SKM-1 treated with dmso at 0.1 percent for 144 hours (cell line): Measurements from ENCODE around the gene CYTIP.
A peak's percentile ranks its signal among the peaks of the same experiment; 100 is the strongest.

ENCODE experiments used
- DNase-seq: peaks from one replicate; lab custom pipeline; 2025; ENCODE audit not compliant: unreplicated experiment; lab: John Stamatoyannopoulos, UW

CYTIP gene

GRCh38 chr2:157443795-157444640 lies at the start of gene CYTIP:
Gene CYTIP, minus strand, starts transcription at chr2:157444089. Its CDS starts 69 bp downstream, at chr2:157444020.
- peak; percentile 87 for DNase-seq

GRCh38 chr2:157492189-157492773 lies 48.4 kb upstream of the CYTIP start:
- peak; percentile 40 for DNase-seq

GRCh38 chr2:157489983-157490382 lies 46.1 kb upstream of the CYTIP start:
- no peak for DNase-seq

- DNase-seq: no peak
Measured at GRCh38 chr2:157488877-157489276, 45.0 kb upstream of the CYTIP start.

- DNase-seq: no peak
Measured at GRCh38 chr2:157487747-157488146, 43.9 kb upstream of the CYTIP start.

- no peak for DNase-seq
Measured at GRCh38 chr2:157487271-157487610, 43.4 kb upstream of the CYTIP start.

GRCh38 chr2:157486596-157487270 lies 42.8 kb upstream of the CYTIP start:
- no peak for DNase-seq

GRCh38 chr2:157480182-157480961 lies 36.5 kb upstream of the CYTIP start:
- DNase-seq: no peak

GRCh38 chr2:157479081-157480027 lies 35.5 kb upstream of the CYTIP start:
- DNase-seq: no peak

GRCh38 chr2:157477919-157478318 lies 34.0 kb upstream of the CYTIP start:
- DNase-seq: no peak

- DNase-seq: no peak
Measured at GRCh38 chr2:157476953-157477709, 33.2 kb upstream of the CYTIP start.

- DNase-seq: no peak
Measured at GRCh38 chr2:157475722-157476390, 32.0 kb upstream of the CYTIP start.

- no peak for DNase-seq
Measured at GRCh38 chr2:157473581-157473980, 29.7 kb upstream of the CYTIP start.

- DNase-seq: no peak
Measured at GRCh38 chr2:157471078-157471477, 27.2 kb upstream of the CYTIP start.

- DNase-seq: peak; percentile 41
Measured at GRCh38 chr2:157470321-157470720, 26.4 kb upstream of the CYTIP start.

- no peak for DNase-seq
Measured at GRCh38 chr2:157469726-157470125, 25.8 kb upstream of the CYTIP start.

- DNase-seq: peak; percentile 94
Measured at GRCh38 chr2:157468931-157469708, 25.2 kb upstream of the CYTIP start.

GRCh38 chr2:157466764-157467163 lies 22.9 kb upstream of the CYTIP start:
- DNase-seq: peak; percentile 56
